MM.1S (cell line): ENCODE results near the gene EFEMP1.

Experiments
- DNase-seq: peaks from one replicate; pipeline ENCODE4 v3.0.0-alpha.2; 2015
- H2AFZ ChIP-seq: fragments of 300-600 bp; sonication (generic); 2 replicates; pipeline ENCODE4 v1.6.0; 2016; ENCODE audit warnings: antibody characterized with exemption, low read length
- H3F3A ChIP-seq: fragments of 300-600 bp; sonication (generic); 2 replicates; pipeline ENCODE4 v1.6.1; 2016; ENCODE audit warnings: mild to moderate bottlenecking, antibody characterized with exemption, low read length, moderate library complexity, mixed read lengths; ENCODE audit not compliant: insufficient read depth
- H3K27ac ChIP-seq: fragments of 300-600 bp; sonication (generic); 2 replicates; pipeline ENCODE4 v1.5.1; 2016; ENCODE audit warnings: mild to moderate bottlenecking, low read length
- H3K27me3 ChIP-seq: fragments of 300-600 bp; sonication (generic); replicated peaks from 2 replicates; pipeline ENCODE4 v1.6.0; 2016; ENCODE audit warnings: low read length; ENCODE audit not compliant: insufficient read depth
- H3K36me3 ChIP-seq: fragments of 300-600 bp; sonication (generic); replicated peaks from 2 replicates; pipeline ENCODE4 v1.6.1; 2016; ENCODE audit warnings: mild to moderate bottlenecking, low read length, mixed read lengths; ENCODE audit not compliant: insufficient read depth
- H3K4me1 ChIP-seq: fragments of 300-600 bp; sonication (generic); 2 replicates; pipeline ENCODE4 v1.6.1; 2016; ENCODE audit warnings: low read length, mixed read lengths
- H3K4me2 ChIP-seq: fragments of 300-600 bp; sonication (generic); 2 replicates; pipeline ENCODE4 v1.6.0; 2016; ENCODE audit warnings: low read depth, low read length
- H3K4me3 ChIP-seq: fragments of 300-600 bp; sonication (generic); 2 replicates; pipeline ENCODE4 v1.5.1; 2016; ENCODE audit warnings: low read length, mixed read lengths
- H3K79me2 ChIP-seq: fragments of 300-600 bp; sonication (generic); 2 replicates; pipeline ENCODE4 v1.6.1; 2016; ENCODE audit warnings: mixed run types, low read length, mixed read lengths
- H3K9ac ChIP-seq: fragments of 300-600 bp; sonication (generic); 2 replicates; pipeline ENCODE4 v1.6.1; 2016; ENCODE audit warnings: low read length, mixed read lengths
- H3K9me2 ChIP-seq: fragments of 300-600 bp; sonication (generic); replicated peaks from 2 replicates; pipeline ENCODE4 v1.6.1; 2016; ENCODE audit warnings: mild to moderate bottlenecking, low read length, mixed read lengths; ENCODE audit not compliant: insufficient read depth
- H3K9me3 ChIP-seq: fragments of 300-600 bp; sonication (generic); replicated peaks from 2 replicates; pipeline ENCODE4 v1.6.1; 2016; ENCODE audit warnings: mild to moderate bottlenecking, low read length, mixed read lengths; ENCODE audit not compliant: insufficient read depth
- H4K20me1 ChIP-seq: fragments of 300-600 bp; sonication (generic); 2 replicates; pipeline ENCODE4 v1.6.1; 2016; ENCODE audit warnings: mild to moderate bottlenecking, low read length, moderate library complexity, mixed read lengths; ENCODE audit not compliant: insufficient read depth
- EZH2 ChIP-seq: fragments of 300-600 bp; sonication (generic); optimal IDR thresholded peaks from 2 replicates; pipeline ENCODE3; 2017; ENCODE audit warnings: low read depth, mild to moderate bottlenecking, antibody characterized with exemption, low read length, mixed read lengths
- EZH2phosphoT487 ChIP-seq: fragments of 300-600 bp; sonication (generic); IDR thresholded peaks from 2 replicates; pipeline ENCODE4 v1.6.1; 2018; ENCODE audit warnings: antibody characterized with exemption, low read length
- TF ChIP-seq, protein P1 (sequence below): fragments of 300-600 bp; sonication (generic); IDR thresholded peaks from 2 replicates; pipeline ENCODE4 v1.5.1; 2016; ENCODE audit warnings: antibody characterized with exemption, low read length, mixed read lengths

The EFEMP1 gene

DNA sequence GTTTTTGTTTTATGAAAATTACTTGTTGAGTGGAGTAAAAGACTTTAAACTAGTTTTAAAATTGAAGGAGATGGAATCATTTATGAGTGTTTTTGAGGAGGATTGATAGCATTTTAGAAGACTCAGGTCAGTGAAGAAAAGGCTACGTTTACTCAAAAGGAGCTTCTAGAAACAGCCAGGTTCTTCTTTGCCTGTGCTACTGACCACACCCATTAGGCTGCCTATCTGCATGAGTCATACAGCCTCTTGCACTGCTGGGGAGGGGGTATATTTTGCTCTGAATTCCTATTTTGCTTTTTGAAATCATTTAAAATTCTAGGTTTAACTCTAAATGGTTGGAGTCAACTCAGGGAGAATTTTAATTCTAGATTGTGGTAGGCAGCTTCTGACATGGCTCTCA lies 22.3 kb downstream of the EFEMP1 start:
- H4K20me1 ChIP-seq: no peaks in the 10 kb centered on the region
- H3K9me2 ChIP-seq: no peaks in the 10 kb centered on the region
- DNase-seq: no peak
- H3K9me3 ChIP-seq: no peaks in the 10 kb centered on the region
- no peak overlapping the region for H2AFZ ChIP-seq
- no peak overlapping the region for H3K9ac ChIP-seq
- no peaks in the 10 kb centered on the region for H3K36me3 ChIP-seq
- H3K4me2 ChIP-seq: no peak overlapping the region
- H3K4me1 ChIP-seq: peaks cover 10% of the 10 kb centered on the region
- H3K79me2 ChIP-seq: no peaks in the 10 kb centered on the region
- H3K4me3 ChIP-seq: no peak overlapping the region
- no peaks in the 10 kb centered on the region for H3K27me3 ChIP-seq
- no peak for TF ChIP-seq EZH2
- TF ChIP-seq EZH2phosphoT487: no peak
- TF ChIP-seq, protein P1, sequence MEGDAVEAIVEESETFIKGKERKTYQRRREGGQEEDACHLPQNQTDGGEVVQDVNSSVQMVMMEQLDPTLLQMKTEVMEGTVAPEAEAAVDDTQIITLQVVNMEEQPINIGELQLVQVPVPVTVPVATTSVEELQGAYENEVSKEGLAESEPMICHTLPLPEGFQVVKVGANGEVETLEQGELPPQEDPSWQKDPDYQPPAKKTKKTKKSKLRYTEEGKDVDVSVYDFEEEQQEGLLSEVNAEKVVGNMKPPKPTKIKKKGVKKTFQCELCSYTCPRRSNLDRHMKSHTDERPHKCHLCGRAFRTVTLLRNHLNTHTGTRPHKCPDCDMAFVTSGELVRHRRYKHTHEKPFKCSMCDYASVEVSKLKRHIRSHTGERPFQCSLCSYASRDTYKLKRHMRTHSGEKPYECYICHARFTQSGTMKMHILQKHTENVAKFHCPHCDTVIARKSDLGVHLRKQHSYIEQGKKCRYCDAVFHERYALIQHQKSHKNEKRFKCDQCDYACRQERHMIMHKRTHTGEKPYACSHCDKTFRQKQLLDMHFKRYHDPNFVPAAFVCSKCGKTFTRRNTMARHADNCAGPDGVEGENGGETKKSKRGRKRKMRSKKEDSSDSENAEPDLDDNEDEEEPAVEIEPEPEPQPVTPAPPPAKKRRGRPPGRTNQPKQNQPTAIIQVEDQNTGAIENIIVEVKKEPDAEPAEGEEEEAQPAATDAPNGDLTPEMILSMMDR: no peak
- H3K27ac ChIP-seq: no peak overlapping the region
- no peaks in the 10 kb centered on the region for H3F3A ChIP-seq

- no peak overlapping the region for H2AFZ ChIP-seq
- no peaks in the 10 kb centered on the region for H3F3A ChIP-seq
- H3K9me3 ChIP-seq: no peaks in the 10 kb centered on the region
- no peaks in the 10 kb centered on the region for H3K9me2 ChIP-seq
- TF ChIP-seq, protein P1: no peak
- no peak for TF ChIP-seq EZH2
- H3K27me3 ChIP-seq: no peaks in the 10 kb centered on the region
- no peak for DNase-seq
- H3K79me2 ChIP-seq: no peaks in the 10 kb centered on the region
- H3K4me3 ChIP-seq: no peak overlapping the region
- no peaks in the 10 kb centered on the region for H4K20me1 ChIP-seq
- no peak overlapping the region for H3K4me2 ChIP-seq
- H3K9ac ChIP-seq: no peak overlapping the region
- no peak overlapping the region for H3K27ac ChIP-seq
- no peaks in the 10 kb centered on the region for H3K36me3 ChIP-seq
- peaks cover 14% of the 10 kb centered on the region for H3K4me1 ChIP-seq
These were observed 23.7 kb downstream of the EFEMP1 start for GRCh38 chr2:55899881-55900280.

- Histone ChIP-seq H3K36me3 (no peaks in the 10 kb centered on the region), H3K4me3 (no peak overlapping the region), H4K20me1 (no peaks in the 10 kb centered on the region), H3K27ac (no peak overlapping the region), H3K27me3 (no peaks in the 10 kb centered on the region), H3K9me2 (no peaks in the 10 kb centered on the region), H3F3A (no peaks in the 10 kb centered on the region), H3K9me3 (no peaks in the 10 kb centered on the region), H3K9ac (no peak overlapping the region), H3K4me1 (peaks cover 14% of the 10 kb centered on the region), H3K79me2 (no peaks in the 10 kb centered on the region), H2AFZ (no peak overlapping the region), H3K4me2 (no peak overlapping the region)
- TF ChIP-seq EZH2phosphoT487 (no peak), EZH2 (no peak)
- TF ChIP-seq, protein P1: no peak
- DNase-seq: no peak
These were observed 25.1 kb downstream of the EFEMP1 start for GRCh38 chr2:55898386-55899040.
